Coronary artery (tissue), 2 donors: ENCODE results near the gene PIK3C2G.

Source experiments
- DNase-seq: peaks from one replicate; pipeline ENCODE4 v3.0.0-alpha.2; 2017; ENCODE audit warnings: low spot score
- H3K27ac ChIP-seq, 2 donors: fragments of 200-600 bp; sonication (generic); one replicate each; pipeline ENCODE4 v1.5.1; 2016 to 2019
- H3K4me3 ChIP-seq: fragments of 200-600 bp; sonication (generic); 2 replicates; pipeline ENCODE4 v1.5.1; 2016; ENCODE audit warnings: mild to moderate bottlenecking, moderate library complexity
- TF ChIP-seq, protein P1 (sequence below): fragments of 200-600 bp; sonication (generic); IDR thresholded peaks from one replicate; pipeline ENCODE4 v1.5.1; 2019; ENCODE audit warnings: antibody characterized with exemption

PIK3C2G gene

DNA sequence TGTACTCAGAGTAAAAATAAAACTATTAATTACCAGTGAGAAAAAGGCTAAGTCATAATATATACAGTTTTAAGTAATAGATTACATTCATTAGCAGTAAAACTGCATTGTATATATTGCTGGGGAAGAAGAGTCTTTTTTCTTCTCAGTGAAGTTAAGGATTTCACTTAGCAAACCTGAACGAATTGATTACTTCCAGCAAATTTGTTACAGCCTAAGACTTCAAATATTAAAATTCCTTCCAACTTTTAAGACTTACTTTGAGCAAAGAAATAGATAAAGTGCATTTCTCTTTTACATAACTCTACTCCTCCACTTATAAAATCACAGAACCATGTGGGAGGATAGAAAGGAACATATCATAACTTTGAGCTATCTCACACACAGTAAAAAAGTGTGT lies 43.3 kb downstream of the PIK3C2G start:
- TF ChIP-seq, protein P1, sequence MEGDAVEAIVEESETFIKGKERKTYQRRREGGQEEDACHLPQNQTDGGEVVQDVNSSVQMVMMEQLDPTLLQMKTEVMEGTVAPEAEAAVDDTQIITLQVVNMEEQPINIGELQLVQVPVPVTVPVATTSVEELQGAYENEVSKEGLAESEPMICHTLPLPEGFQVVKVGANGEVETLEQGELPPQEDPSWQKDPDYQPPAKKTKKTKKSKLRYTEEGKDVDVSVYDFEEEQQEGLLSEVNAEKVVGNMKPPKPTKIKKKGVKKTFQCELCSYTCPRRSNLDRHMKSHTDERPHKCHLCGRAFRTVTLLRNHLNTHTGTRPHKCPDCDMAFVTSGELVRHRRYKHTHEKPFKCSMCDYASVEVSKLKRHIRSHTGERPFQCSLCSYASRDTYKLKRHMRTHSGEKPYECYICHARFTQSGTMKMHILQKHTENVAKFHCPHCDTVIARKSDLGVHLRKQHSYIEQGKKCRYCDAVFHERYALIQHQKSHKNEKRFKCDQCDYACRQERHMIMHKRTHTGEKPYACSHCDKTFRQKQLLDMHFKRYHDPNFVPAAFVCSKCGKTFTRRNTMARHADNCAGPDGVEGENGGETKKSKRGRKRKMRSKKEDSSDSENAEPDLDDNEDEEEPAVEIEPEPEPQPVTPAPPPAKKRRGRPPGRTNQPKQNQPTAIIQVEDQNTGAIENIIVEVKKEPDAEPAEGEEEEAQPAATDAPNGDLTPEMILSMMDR: no peak
- no peak overlapping the region for H3K4me3 ChIP-seq
- DNase-seq: no peak
- no peak overlapping the region for H3K27ac ChIP-seq

- TF ChIP-seq, protein P1: no peak
- H3K27ac ChIP-seq: no peak overlapping the region
- H3K4me3 ChIP-seq: no peak overlapping the region
- DNase-seq: no peak
Observed at GRCh38 chr12:18306311-18306710, 45.0 kb downstream of the PIK3C2G start.

GRCh38 chr12:18313306-18313705 lies 52.0 kb downstream of the PIK3C2G start:
- TF ChIP-seq, protein P1: no peak

DNA sequence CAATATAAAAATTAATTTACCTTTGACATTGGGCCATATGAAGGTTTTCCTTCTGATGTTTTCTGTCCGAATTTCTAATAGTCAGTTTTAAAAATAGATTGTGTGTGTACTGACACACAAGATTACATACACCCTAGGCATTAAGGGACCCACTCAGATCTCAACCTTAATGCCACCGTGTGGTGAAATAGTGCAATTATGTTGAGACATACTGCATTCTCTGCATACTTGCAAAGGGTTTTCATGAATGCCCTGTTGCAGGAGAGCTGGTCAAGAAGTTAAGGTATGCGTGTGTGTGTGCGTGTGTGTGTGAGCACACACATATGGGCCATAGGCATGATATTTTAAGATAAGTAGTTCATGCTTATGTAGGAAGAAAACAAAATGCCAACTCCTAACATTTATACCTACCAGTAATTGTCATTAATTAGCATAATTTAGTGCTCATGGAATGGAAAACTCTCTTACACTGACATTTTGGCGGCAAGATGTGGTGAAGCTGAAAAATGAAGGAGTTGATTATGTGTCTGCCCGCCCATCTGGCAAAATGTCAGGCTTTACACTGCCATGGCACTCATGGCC lies 58.8 kb downstream of the PIK3C2G start:
- TF ChIP-seq, protein P1: no peak
- no peak for DNase-seq
- Histone ChIP-seq H3K4me3 (no peak overlapping the region), H3K27ac (no peak overlapping the region)

More at GRCh38 chr12:18313306-18313705, 52.0 kb downstream of the PIK3C2G start:
- H3K4me3 ChIP-seq: no peak overlapping the region
- no peak overlapping the region for H3K27ac ChIP-seq
- no peak for DNase-seq

DNA sequence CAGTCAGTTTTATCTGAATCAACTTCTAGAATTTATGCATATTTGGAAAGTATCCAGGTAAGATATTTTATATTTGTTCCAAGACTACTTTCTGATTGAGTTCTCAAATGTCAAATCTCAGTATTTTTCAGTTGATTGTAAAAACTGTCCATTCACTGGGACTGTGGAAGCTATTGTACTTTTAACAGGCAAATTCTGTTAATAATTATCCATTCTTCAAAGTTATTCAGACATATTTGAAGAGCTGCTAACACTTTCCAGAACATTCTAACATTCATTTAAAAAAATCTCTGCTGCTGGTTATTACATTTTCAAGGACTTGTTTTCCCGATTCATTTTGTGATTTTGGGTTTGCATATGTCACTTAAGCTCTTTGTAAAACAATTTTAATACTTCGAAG lies 59.7 kb downstream of the PIK3C2G start:
- TF ChIP-seq, protein P1: no peak
- Histone ChIP-seq H3K4me3 (no peak overlapping the region), H3K27ac (no peak overlapping the region)
- DNase-seq: no peak

- H3K27ac ChIP-seq: no peak overlapping the region
- no peak overlapping the region for H3K4me3 ChIP-seq
- TF ChIP-seq, protein P1: no peak
- no peak for DNase-seq
Observed at GRCh38 chr12:18323159-18323558, 61.8 kb downstream of the PIK3C2G start.

DNA sequence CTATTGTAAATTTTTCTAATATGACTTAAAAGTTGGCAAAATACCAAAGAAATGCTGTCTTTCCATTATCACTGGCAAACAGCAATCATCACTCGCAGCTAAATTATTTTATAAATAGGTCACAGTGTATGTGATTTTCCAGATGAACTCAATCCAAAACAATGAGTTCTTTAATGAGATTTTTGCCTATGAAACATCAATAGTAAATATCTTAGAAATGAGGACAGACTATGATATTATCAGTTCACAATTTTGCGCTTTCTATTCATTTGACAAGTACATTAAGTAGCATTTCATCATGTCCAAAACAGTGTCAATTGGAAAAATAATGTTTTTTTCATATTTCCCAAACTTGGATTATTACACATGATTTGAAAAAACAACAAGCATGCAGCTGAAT lies 65.7 kb downstream of the PIK3C2G start:
- Histone ChIP-seq H3K27ac (no peak overlapping the region), H3K4me3 (no peak overlapping the region)
- TF ChIP-seq, protein P1: no peak
- no peak for DNase-seq
